Calu3 (cell line): Measurements from ENCODE around the gene PCDHGB2. TPM values are rescaled to one million over a fixed set of nuclear protein-coding genes. Genes with fewer than 3 reads are reported as not detected.
"Not testable (repeated sequence)": the region's sequence is repeated elsewhere in the genome, so short reads cannot be mapped to it uniquely, and the experiment has no call there.

Experiments
- BruUV-seq: library from RNA; stranded (reverse); fragments of 400-500 nt; replicated peaks from 2 replicates; lab custom pipeline; 2021; lab: Mats Ljungman, UMichigan
- CTCF ChIA-PET: fragments of 300-600 bp; sonication (Branson Sonifier 250); formaldehyde crosslinking; loops from one replicate; lab custom pipeline; 2022; ENCODE audit warnings: antibody characterized with exemption; lab: Charles Lee
- DNase-seq: peaks from one replicate; pipeline ENCODE4 v3.0.0; 2022
- H3K27ac Mint-ChIP-seq: one replicate; pipeline ENCODE4 v1.8.0; 2022; ENCODE audit warnings: mixed read lengths; ENCODE audit not compliant: unreplicated experiment
- H3K27me3 Mint-ChIP-seq: one replicate; pipeline ENCODE4 v1.8.0; 2022; ENCODE audit warnings: mixed read lengths; ENCODE audit not compliant: unreplicated experiment
- H3K36me3 Mint-ChIP-seq: one replicate; pipeline ENCODE4 v1.8.0; 2022; ENCODE audit warnings: mild to moderate bottlenecking, moderate library complexity, mixed read lengths; ENCODE audit not compliant: insufficient read depth, unreplicated experiment
- H3K4me1 Mint-ChIP-seq: one replicate; pipeline ENCODE4 v1.8.0; 2022; ENCODE audit warnings: mild to moderate bottlenecking, low read depth, mixed read lengths; ENCODE audit not compliant: unreplicated experiment
- H3K4me3 Mint-ChIP-seq: one replicate; pipeline ENCODE4 v1.8.0; 2022; ENCODE audit warnings: mild to moderate bottlenecking, low read depth, moderate library complexity, mixed read lengths; ENCODE audit not compliant: unreplicated experiment
- H3K9me3 Mint-ChIP-seq: one replicate; pipeline ENCODE4 v1.8.0; 2022; ENCODE audit warnings: low read depth, mixed read lengths; ENCODE audit not compliant: unreplicated experiment
- intact Hi-C: fragments of 100-400 bp; cut with micrococcal nuclease; formaldehyde crosslinking; loops from one replicate; pipeline ENCODE4 v1.10.0; 2022; ENCODE audit not compliant: unreplicated experiment
- total RNA-seq: library from RNA; stranded (reverse); gene quantifications from 2 replicates; pipeline ENCODE4 v1.2.3, GENCODE V29; 2022
- TF ChIP-seq, protein P1 (sequence below): fragments of 200-600 bp; IDR thresholded peaks from one replicate; pipeline ENCODE4 v1.8.0; 2022; ENCODE audit warnings: antibody characterized with exemption; ENCODE audit not compliant: unreplicated experiment

PCDHGB2 gene
- total RNA-seq, 1 experiment from 2014 or later: 0.38 TPM

DNA sequence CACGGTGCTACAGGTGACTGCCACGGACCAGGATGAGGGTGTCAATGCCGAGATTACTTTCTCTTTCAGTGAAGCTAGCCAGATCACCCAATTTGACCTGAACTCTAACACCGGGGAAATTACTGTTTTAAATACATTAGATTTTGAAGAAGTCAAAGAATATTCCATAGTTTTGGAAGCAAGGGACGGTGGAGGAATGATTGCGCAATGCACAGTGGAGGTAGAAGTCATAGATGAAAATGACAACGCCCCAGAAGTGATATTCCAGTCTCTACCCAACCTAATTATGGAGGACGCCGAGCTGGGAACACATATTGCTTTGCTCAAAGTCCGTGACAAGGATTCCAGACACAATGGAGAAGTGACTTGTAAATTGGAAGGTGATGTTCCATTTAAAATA lies 28.9 kb downstream of the PCDHGB2 start:
- no TSS peak for BruUV-seq
- intact Hi-C loops: no loop called here
- TF ChIP-seq, protein P1, sequence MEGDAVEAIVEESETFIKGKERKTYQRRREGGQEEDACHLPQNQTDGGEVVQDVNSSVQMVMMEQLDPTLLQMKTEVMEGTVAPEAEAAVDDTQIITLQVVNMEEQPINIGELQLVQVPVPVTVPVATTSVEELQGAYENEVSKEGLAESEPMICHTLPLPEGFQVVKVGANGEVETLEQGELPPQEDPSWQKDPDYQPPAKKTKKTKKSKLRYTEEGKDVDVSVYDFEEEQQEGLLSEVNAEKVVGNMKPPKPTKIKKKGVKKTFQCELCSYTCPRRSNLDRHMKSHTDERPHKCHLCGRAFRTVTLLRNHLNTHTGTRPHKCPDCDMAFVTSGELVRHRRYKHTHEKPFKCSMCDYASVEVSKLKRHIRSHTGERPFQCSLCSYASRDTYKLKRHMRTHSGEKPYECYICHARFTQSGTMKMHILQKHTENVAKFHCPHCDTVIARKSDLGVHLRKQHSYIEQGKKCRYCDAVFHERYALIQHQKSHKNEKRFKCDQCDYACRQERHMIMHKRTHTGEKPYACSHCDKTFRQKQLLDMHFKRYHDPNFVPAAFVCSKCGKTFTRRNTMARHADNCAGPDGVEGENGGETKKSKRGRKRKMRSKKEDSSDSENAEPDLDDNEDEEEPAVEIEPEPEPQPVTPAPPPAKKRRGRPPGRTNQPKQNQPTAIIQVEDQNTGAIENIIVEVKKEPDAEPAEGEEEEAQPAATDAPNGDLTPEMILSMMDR: no peak
- Mint-ChIP-seq H3K4me1 (no peaks in the 10 kb centered on the region), H3K9me3 (peaks cover 13% of the 10 kb centered on the region), H3K36me3 (peaks cover 9% of the 10 kb centered on the region), H3K27me3 (no peaks in the 10 kb centered on the region), H3K4me3 (no peak overlapping the region), H3K27ac (no peak overlapping the region)
- no peak for DNase-seq
- CTCF ChIA-PET: no interaction called here

DNA sequence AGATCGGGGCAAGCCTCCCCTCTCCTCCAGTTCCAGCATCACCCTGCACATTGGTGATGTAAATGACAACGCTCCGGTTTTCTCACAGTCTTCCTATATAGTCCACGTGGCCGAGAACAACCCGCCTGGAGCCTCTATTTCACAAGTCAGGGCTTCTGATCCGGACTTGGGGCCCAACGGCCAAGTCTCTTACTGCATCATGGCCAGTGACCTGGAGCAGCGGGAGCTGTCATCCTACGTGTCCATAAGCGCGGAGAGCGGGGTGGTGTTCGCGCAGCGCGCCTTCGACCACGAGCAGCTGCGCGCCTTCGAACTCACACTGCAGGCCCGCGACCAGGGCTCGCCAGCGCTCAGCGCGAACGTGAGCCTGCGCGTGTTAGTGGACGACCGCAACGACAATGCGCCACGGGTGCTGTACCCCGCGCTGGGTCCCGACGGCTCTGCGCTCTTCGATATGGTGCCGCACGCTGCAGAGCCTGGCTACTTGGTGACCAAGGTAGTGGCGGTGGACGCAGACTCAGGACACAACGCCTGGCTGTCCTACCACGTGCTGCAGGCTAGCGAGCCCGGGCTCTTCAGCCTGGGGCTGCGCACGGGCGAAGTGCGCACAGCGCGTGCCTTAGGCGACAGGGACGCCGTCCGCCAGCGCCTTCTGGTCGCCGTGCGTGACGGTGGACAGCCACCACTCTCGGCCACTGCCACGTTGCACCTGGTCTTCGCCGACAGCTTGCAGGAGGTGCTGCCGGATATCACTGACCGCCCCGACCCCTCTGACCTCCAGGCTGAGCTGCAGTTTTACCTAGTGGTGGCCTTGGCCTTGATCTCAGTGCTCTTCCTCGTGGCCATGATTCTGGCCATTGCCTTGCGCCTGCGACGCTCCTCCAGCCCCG lies 29.6 kb downstream of the PCDHGB2 start:
- no peak for DNase-seq
- Mint-ChIP-seq H3K27ac (no peak overlapping the region), H3K36me3 (peaks cover 9% of the 10 kb centered on the region), H3K4me3 (no peak overlapping the region), H3K9me3 (peaks cover 17% of the 10 kb centered on the region), H3K4me1 (no peaks in the 10 kb centered on the region), H3K27me3 (no peaks in the 10 kb centered on the region)
- intact Hi-C loops: no loop called here
- TF ChIP-seq, protein P1: no peak
- CTCF ChIA-PET: no interaction called here
- BruUV-seq: no TSS peak

DNA sequence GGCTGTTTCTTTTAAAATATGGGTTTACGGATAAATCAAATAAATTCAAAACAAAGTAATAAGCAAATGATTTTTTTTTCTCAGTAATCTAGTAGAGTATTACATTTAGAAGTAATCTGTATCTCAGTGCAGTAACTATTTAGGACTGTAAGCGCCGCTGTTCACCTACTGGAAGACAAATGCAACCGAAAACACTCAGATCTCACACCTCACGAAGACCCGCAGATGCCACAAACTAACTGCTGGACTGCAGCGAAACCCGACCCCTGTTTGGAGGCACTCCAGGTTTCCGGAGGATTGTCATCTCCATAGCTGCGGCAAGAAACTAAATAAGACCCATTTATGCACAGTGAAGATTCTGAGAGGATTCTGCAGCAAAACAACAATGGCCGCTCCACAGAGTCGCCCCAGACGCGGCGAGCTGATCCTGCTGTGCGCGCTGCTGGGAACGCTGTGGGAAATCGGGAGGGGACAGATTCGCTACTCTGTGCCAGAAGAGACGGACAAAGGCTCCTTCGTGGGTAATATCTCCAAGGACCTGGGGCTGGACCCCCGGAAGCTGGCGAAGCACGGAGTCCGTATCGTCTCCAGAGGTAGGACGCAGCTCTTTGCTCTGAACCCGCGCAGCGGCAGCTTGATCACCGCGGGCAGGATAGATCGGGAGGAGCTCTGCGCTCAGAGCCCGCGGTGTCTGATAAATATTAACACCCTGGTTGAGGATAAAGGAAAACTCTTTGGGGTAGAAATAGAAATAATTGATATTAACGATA lies 32.8 kb downstream of the PCDHGB2 start, which contains the start of gene PCDHGA8:
TSS of gene PCDHGA8 (plus strand) at position 205 of the 770 bp plus-strand sequence. CDS start at position 386, 181 bp downstream.
- Mint-ChIP-seq H3K9me3 (peaks cover 20% of the 10 kb centered on the region), H3K4me3 (no peak within 1 kb of the TSS), H3K36me3 (peaks cover 9% of the 10 kb centered on the region), H3K27me3 (no peaks in the 10 kb centered on the region), H3K27ac (no peak within 1 kb of the TSS), H3K4me1 (no peaks in the 10 kb centered on the region)
- no peak for DNase-seq
- TF ChIP-seq, protein P1: no peak
- CTCF ChIA-PET: no interaction called here
- no TSS peak for BruUV-seq
- intact Hi-C loops: no loop called here

DNA sequence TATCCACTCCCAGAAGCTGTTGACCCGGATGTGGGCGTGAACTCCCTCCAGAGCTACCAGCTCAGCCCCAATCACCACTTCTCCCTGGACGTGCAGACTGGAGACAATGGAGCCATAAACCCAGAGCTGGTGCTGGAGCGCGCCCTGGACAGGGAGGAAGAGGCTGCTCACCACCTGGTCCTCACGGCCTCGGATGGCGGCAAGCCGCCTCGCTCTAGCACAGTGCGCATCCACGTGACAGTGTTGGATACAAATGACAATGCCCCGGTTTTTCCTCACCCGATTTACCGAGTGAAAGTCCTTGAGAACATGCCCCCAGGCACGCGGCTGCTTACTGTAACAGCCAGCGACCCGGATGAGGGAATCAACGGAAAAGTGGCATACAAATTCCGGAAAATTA lies 33.5 kb downstream of the PCDHGB2 start:
- H3K27ac Mint-ChIP-seq: no peak overlapping the region
- no peaks in the 10 kb centered on the region for H3K27me3 Mint-ChIP-seq
- no peak overlapping the region for H3K4me3 Mint-ChIP-seq
- H3K9me3 Mint-ChIP-seq: peaks cover 20% of the 10 kb centered on the region
- intact Hi-C loops: no loop called here
- TF ChIP-seq, protein P1: no peak
- DNase-seq: no peak
- BruUV-seq: no TSS peak
- peaks cover 9% of the 10 kb centered on the region for H3K36me3 Mint-ChIP-seq
- CTCF ChIA-PET: no interaction called here
- no peaks in the 10 kb centered on the region for H3K4me1 Mint-ChIP-seq

DNA sequence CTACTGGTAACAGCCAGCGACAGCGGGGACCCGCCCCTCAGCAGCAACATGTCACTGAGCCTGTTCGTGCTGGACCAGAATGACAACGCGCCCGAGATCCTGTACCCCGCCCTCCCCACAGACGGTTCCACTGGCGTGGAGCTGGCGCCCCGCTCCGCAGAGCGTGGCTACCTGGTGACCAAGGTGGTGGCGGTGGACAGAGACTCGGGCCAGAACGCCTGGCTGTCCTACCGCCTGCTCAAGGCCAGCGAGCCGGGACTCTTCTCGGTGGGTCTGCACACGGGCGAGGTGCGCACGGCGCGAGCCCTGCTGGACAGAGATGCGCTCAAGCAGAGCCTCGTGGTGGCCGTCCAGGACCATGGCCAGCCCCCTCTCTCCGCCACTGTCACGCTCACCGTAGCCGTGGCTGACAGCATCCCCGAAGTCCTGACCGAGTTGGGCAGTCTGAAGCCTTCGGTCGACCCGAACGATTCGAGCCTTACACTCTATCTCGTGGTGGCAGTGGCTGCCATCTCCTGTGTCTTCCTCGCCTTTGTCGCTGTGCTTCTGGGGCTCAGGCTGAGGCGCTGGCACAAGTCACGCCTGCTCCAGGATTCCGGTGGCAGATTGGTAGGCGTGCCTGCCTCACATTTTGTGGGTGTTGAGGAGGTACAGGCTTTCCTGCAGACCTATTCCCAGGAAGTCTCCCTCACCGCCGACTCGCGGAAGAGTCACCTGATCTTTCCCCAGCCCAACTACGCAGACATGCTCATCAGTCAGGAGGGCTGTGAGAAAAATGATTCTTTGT lies 34.8 kb downstream of the PCDHGB2 start:
- H3K27ac Mint-ChIP-seq, BruUV-seq, H3K4me1 Mint-ChIP-seq, H3K4me3 Mint-ChIP-seq, CTCF ChIA-PET, DNase-seq, intact Hi-C loops, H3K27me3 Mint-ChIP-seq: not testable (repeated sequence)
- H3K36me3 Mint-ChIP-seq: peaks cover 13% of the 10 kb centered on the region
- peaks cover 13% of the 10 kb centered on the region for H3K9me3 Mint-ChIP-seq
